ENCODE measurements around the gene PCDH1. TPM values are rescaled to one million over a fixed set of nuclear protein-coding genes. Genes with fewer than 3 reads are reported as not detected.

Gene PCDH1
- total RNA-seq, 1 donor: 2.8 TPM

DNA sequence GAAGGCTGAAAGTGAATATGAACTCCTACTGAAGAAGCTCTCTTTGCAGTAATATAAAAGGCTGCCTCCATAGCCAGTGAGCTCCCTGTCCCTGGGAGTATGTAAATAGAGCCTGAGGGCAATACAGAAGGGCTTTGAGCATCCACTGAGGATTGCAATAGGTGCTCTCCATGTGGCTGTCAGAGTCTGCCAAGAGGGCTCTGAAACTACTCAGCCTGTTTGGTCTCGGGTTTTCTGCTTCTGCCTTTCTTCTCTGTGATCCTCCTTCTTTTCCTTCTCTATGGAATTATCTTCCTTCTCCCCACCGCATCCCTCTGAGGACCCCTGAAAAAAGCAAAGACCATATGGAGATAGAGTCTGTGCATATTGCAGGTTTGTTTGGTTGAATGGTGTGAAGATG, 69.4 kb downstream of the PCDH1 start:
- Histone ChIP-seq H3K9me3 (ENCODE audit: low read depth, low read length) (no peaks in the 10 kb centered on the region), H3K4me3 (ENCODE audit: low read length) (no peak overlapping the region), H3K27me3 (ENCODE audit: insufficient read depth, low read length) (peaks cover 27% of the 10 kb centered on the region), H3K4me1 (ENCODE audit: insufficient read depth, low read length) (no peaks in the 10 kb centered on the region)

GRCh38 chr5:141807732-141808131, 70.5 kb downstream of the PCDH1 start:
- H3K9me3 ChIP-seq (ENCODE audit: low read depth, low read length): no peaks in the 10 kb centered on the region
- no peaks in the 10 kb centered on the region for H3K4me1 ChIP-seq (ENCODE audit: insufficient read depth, low read length)
- H3K4me3 ChIP-seq (ENCODE audit: low read length): no peak overlapping the region
- H3K27me3 ChIP-seq (ENCODE audit: insufficient read depth, low read length): peaks cover 30% of the 10 kb centered on the region

- H3K4me3 ChIP-seq (ENCODE audit: low read length): no peak overlapping the region
- no peaks in the 10 kb centered on the region for H3K4me1 ChIP-seq (ENCODE audit: insufficient read depth, low read length)
- H3K27me3 ChIP-seq (ENCODE audit: insufficient read depth, low read length): peaks cover 30% of the 10 kb centered on the region
- H3K9me3 ChIP-seq (ENCODE audit: low read depth, low read length): no peaks in the 10 kb centered on the region
Measured at GRCh38 chr5:141807329-141807728, 70.9 kb downstream of the PCDH1 start.

DNA sequence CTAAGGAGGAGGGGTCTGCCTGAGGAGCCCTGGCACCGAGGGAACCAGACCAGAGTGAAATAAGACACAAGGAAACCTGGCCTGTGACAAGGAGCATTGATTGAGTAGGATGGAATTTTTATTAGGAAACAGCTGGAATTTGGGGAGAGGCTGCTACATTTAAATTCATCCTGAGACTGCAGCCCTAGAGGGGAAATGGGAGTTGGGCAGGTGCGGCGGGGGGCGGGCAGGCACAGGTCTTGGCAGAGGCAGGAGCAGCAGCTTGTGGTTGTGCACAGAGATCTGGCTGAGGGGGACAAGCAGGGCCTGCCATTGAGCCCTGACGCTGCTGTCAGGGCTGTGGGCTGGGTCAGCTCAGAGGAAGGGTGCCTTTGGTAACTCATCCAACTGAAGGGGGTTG, 71.6 kb downstream of the PCDH1 start:
- H3K9me3 ChIP-seq (ENCODE audit: low read depth, low read length): no peaks in the 10 kb centered on the region
- H3K27me3 ChIP-seq (ENCODE audit: insufficient read depth, low read length): peaks cover 30% of the 10 kb centered on the region
- no peak overlapping the region for H3K4me3 ChIP-seq (ENCODE audit: low read length)
- H3K4me1 ChIP-seq (ENCODE audit: insufficient read depth, low read length): no peaks in the 10 kb centered on the region

GRCh38 chr5:141805874-141806595, 72.2 kb downstream of the PCDH1 start:
- Histone ChIP-seq H3K9me3 (ENCODE audit: low read depth, low read length) (no peaks in the 10 kb centered on the region), H3K4me3 (ENCODE audit: low read length) (no peak overlapping the region), H3K27me3 (ENCODE audit: insufficient read depth, low read length) (peaks cover 25% of the 10 kb centered on the region), H3K4me1 (ENCODE audit: insufficient read depth, low read length) (no peaks in the 10 kb centered on the region)

- H3K4me1 ChIP-seq (ENCODE audit: insufficient read depth, low read length): no peaks in the 10 kb centered on the region
- no peak overlapping the region for H3K4me3 ChIP-seq (ENCODE audit: low read length)
- peaks cover 23% of the 10 kb centered on the region for H3K27me3 ChIP-seq (ENCODE audit: insufficient read depth, low read length)
- H3K9me3 ChIP-seq (ENCODE audit: low read depth, low read length): no peaks in the 10 kb centered on the region
Measured at GRCh38 chr5:141804475-141804874, 73.7 kb downstream of the PCDH1 start.

Other genes starting within 250 kb of the PCDH1 start
- gene HDAC3, start 241.6 kb downstream of the PCDH1 start, total RNA-seq: 30.5 TPM
- gene RELL2, start 241.4 kb downstream of the PCDH1 start, total RNA-seq: 6.6 TPM
- gene FCHSD1, start 227.0 kb downstream of the PCDH1 start, total RNA-seq: 41.1 TPM
- 1.4 TPM for gene ARAP3, start 196.2 kb downstream of the PCDH1 start, total RNA-seq
- gene DELE1, start 45.5 kb upstream of the PCDH1 start, total RNA-seq: 47.1 TPM
- gene PCDH12, start 79.8 kb upstream of the PCDH1 start, total RNA-seq: under 0.01 TPM
- gene RNF14, start 90.7 kb upstream of the PCDH1 start, total RNA-seq: 13.0 TPM
- gene GNPDA1, start 134.6 kb upstream of the PCDH1 start, total RNA-seq: 6.6 TPM
- 195 TPM for gene NDFIP1, start 230.4 kb upstream of the PCDH1 start, total RNA-seq